Activated naive CD4-positive, alpha-beta T cell treated with anti-CD3 and anti-CD28 coated beads, Interleukin-2, amount 50 U/mL, for 72 hours (primary cell): ENCODE results near the gene SAFB. TPM values are rescaled to one million over a fixed set of nuclear protein-coding genes. Genes with fewer than 3 reads are reported as not detected.
"Not testable (repeated sequence)": the region's sequence is repeated elsewhere in the genome, so short reads cannot be mapped to it uniquely, and the experiment has no call there.

ENCODE experiments used
- ATAC-seq, 2 donors: fragments of 150-1000 bp; cut with Tn5 transposase; 2 replicates each; pipeline ENCODE4 v1.10.0; 2021; ENCODE audit warnings: mild to moderate bottlenecking in 2 of 2, moderate library complexity in 2 of 2
- DNase-seq, 2 donors: peaks; one replicate each; pipeline ENCODE4 v3.0.0; 2021 to 2022; ENCODE audit warnings: low spot score in 2 of 2
- H3K27ac Mint-ChIP-seq, 2 donors: one replicate each; pipeline ENCODE4 v1.8.0; 2022; ENCODE audit warnings: mild to moderate bottlenecking in 2 of 2, mixed read lengths in 2 of 2
- H3K36me3 Mint-ChIP-seq, 2 donors: one replicate each; pipeline ENCODE4 v1.8.0; 2022; ENCODE audit warnings: mixed read lengths in 2 of 2
- H3K9me3 Mint-ChIP-seq, 2 donors: one replicate each; pipeline ENCODE4 v1.8.0; 2022; ENCODE audit warnings: mixed read lengths in 2 of 2
- total RNA-seq, 2 donors: library from RNA; stranded (reverse); gene quantifications; one replicate each; pipeline ENCODE4 v1.2.3, GENCODE V29; 2022

The SAFB gene
- total RNA-seq, 2 donors from 2014 or later, result 127 to 154 TPM

GRCh38 chr19:5693195-5694166, 70.6 kb downstream of the SAFB start:
- peak in 1 of 2 donors; percentile 25 for DNase-seq
- Mint-ChIP-seq H3K27ac (peak overlapping the region; percentile 96 to 99), H3K36me3 (peaks cover 19 to 27% of the 10 kb centered on the region in 2 donors), H3K9me3 (no peaks in the 10 kb centered on the region)
- ATAC-seq, result no peak

DNA sequence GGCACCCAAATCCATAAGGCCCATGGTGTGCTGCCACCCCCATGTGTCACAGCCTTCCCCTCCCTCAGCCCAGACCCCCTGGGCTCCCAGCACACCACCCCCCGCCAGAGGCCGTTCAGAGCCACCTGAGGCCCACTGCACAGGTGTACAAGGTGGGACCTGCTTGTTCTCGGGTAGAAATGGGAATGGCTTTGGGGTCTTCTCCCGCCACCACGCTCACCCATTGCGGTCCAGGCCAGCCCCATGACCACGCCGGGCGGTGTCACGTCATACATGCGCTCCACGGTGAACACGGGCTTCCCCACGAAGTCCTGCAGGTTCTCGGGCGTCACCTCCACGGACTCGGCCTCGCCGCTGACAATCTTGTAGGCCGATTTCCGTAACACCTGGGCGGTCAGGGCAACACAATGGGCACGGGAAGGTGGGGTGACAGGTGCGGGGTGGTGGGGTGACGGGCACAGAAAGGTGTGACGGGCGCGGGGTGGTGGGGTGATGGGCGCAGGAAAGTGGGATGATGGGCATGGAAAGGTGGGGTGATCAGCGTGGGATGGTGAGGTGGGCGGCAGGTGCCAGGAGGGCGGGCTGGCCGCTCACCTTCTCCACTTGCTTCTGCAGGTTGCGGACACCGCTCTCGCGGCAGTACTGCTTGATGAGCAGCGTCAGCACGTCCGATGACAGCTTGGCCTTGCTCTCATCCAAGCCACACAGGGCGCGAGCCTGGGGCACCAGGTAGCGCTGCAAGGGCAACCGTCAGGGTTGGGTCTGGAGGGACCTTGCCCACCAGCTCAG, 71.5 kb downstream of the SAFB start:
- H3K36me3 Mint-ChIP-seq, result peaks cover 23 to 27% of the 10 kb centered on the region in 2 donors
- no peak for ATAC-seq
- no peak for DNase-seq
- H3K9me3 Mint-ChIP-seq, result no peaks in the 10 kb centered on the region
- H3K27ac Mint-ChIP-seq, result peak overlapping the region; percentile 97 to 99

DNA sequence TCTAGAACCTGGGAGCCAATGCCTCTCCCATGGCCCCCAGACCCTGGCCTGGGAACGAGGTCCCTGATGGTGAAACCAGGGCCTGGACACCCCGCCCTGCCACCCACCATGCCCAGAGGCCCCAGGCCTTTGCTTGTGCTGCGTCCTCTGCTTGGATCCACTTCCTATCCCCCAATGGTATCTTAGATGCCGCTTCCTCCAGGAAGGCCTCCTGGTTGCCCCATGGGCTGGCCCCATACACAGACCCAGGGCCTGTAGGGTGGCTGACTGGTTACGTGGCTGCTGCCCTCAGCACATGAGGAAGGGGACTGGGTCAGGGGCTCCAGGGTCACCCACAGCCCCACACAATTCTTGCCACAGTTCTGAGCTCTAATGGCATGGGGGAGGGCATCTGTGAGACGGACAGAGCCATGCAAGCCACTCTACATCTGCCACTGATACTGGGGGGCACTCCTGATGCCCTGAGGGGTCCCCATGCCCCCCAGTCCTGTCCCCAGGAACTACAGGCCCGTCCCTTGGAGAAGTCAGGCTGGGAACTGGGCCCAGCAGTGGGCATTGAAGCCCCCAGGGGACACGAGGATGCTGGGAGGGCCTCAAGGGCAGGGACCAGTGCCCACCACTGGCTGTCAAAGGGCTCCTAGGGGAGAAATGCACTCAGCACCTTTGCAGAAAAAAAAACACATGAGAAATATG, 72.2 kb downstream of the SAFB start:
- ATAC-seq (no peak), DNase-seq (no peak)
- Mint-ChIP-seq H3K27ac (peak overlapping the region; percentile 97 to 99), H3K9me3 (no peaks in the 10 kb centered on the region), H3K36me3 (peaks cover 23 to 24% of the 10 kb centered on the region in 2 donors)

DNA sequence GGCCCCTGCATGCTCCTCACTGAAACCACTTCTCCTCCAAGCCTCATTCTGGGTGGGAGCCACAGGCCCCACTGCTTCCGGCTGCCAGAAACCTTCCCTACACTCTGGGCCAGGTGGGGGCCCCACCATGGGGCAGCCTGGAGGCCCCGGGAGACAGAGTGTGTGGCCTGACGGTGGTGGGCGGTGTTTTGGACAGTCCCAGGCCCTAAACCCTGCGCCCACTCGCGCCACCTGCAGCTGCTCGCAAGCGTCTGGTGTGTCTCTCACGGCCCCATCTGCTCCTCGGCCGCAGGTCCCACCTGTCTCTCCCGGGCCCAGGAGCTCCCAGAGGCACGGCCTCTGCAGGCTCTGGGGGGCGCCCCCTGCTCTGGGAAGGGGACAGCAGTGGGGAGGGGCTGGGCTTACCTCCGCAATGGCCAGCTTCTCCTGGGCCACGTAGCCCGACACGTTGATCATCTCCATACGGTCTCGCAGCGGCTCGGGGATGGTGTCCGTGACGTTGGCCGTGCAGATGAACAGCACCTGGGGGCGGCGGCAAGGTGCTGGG, 72.8 kb downstream of the SAFB start:
- Mint-ChIP-seq H3K36me3 (peaks cover 17 to 18% of the 10 kb centered on the region in 2 donors), H3K27ac (peak overlapping the region; percentile 97 to 99), H3K9me3 (no peaks in the 10 kb centered on the region)
- no peak for ATAC-seq
- DNase-seq, result no peak

GRCh38 chr19:5696196-5697021, 73.5 kb downstream of the SAFB start:
- Mint-ChIP-seq H3K27ac (peak overlapping the region; percentile 69 to 84), H3K36me3 (peaks cover 12 to 14% of the 10 kb centered on the region in 2 donors)

DNA sequence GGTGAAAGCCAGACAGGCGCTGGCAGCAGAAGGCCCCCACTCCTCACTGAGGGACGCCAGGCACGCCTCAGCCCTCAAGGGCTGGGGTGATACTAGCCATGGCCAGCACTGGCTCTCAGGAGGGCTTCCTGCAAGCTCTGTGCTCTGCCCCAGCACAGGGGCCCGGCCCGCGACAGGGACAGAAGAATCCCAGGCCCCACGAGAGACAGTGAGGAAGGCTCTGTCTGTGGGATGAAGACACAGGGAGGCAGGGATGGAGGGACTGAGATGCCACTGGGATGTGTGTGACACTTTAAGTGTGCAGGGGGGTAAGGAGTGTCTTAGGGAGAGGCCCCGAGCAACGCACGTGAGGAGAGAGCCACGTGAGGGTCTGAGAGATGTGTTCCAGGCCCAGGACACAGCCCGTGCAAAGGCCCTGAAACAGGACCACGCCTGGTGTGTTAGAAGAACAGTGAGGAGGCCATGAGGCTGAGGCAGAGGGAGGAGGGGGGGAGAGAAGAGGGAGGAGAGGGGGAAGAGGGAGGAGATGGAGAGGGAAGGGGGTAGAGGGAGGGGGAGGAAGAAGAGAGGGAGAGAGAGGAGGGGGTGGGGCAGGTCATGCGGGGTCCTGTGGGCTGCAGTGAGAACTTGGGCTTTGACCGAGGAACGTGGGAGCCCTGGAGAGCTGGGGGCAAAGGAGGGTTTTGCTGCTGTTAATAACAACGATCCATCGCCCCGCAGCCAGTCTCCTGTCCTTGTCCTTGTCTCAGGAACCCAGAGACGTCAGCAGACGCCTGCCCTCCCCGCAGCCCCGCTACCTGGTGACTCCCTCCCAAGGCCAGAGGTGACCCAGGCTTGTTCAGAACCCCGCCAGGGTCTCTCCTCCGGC, 74.4 kb downstream of the SAFB start:
- no peak for DNase-seq
- H3K36me3 Mint-ChIP-seq, result peaks cover 8 to 11% of the 10 kb centered on the region in 2 donors
- H3K27ac Mint-ChIP-seq, result peak overlapping the region; percentile 69 to 84
- no peaks in the 10 kb centered on the region for H3K9me3 Mint-ChIP-seq
- ATAC-seq, result no peak

More at GRCh38 chr19:5696196-5697021, 73.5 kb downstream of the SAFB start:
- H3K9me3 Mint-ChIP-seq, result no peaks in the 10 kb centered on the region
- DNase-seq (no peak), ATAC-seq (no peak)

GRCh38 chr19:5697890-5698634, 75.2 kb downstream of the SAFB start:
- no peak for ATAC-seq
- Mint-ChIP-seq H3K9me3 (no peaks in the 10 kb centered on the region), H3K27ac (peak overlapping the region in 1 of 2 donors; percentile 50), H3K36me3 (peaks cover 5 to 8% of the 10 kb centered on the region in 2 donors)
- DNase-seq, result no peak

DNA sequence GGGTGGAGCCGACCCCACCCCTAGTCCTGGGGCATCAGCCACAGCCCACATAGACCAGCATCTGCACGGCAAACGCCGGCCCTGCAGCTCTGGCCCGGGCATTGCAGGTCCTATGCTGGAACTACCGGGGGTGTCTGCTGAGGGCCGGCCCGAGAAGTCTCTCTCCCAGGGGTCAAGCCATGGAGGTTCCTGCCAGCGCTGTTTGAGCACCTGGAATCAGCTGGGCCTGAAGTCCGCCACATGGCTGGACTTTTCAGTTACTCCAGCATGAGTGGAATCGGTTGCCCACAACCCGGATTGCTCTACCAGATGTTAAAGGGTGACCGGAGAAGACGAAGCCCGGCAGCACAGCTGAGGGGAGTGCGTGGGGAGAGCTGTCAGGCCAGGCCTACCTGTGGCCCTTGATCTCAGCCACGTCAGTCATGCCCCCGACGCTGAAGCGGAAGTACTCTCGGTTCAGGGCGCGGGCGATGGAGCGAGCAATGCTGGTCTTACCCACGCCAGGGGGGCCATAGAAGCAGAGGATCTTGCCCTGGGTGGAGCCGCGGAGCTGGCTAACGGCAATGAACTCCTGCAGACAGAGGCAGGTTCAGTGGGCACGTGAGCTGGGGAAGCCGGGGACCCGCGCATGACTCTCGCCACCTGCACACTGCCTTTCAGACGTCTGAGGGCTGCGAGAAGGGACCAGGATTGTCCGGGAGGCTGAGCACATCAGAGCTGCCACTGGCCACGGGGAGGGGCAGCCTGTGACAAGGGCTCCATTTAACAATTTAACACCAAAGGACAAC, 75.9 kb downstream of the SAFB start:
- DNase-seq (no peak), ATAC-seq (no peak)
- Mint-ChIP-seq H3K36me3 (peaks cover 13 to 16% of the 10 kb centered on the region in 2 donors), H3K27ac (peak overlapping the region in 1 of 2 donors; percentile 36), H3K9me3 (no peaks in the 10 kb centered on the region)

DNA sequence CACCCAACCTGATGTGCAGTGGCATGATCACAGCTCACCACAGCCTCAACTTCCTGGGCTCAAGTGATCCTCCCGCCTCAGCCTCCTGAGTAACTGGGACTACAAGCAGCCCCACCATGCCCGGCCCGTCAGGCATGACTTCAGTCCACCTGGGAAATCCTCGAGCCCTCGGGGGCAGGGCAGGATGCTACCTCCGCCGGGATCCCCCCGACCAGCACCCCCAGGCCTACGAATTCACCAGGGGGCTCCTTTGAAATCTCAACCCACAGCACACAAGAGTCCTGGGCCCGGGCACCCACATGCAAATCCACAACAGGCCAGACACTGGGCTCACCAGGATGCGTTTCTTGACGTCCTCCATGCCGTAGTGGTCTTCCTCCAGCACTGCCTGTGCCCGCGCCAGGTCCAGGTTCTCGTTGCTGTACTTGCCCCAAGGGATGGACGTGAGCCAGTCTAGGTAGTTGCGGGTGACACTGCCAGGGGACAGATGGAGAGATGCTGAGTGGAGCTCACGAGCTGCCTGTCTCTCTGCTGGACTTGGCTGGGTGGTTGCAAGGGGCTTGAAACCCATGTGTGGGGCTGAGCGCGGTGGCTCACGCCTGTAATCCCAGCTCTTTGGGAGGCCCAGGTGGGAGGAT, 77.7 kb downstream of the SAFB start:
- Mint-ChIP-seq H3K36me3 (peaks cover 16 to 21% of the 10 kb centered on the region in 2 donors), H3K9me3 (no peaks in the 10 kb centered on the region), H3K27ac (peak overlapping the region in 1 of 2 donors; percentile 78)
- DNase-seq (no peak), ATAC-seq (no peak)

GRCh38 chr19:5702053-5702410, 79.1 kb downstream of the SAFB start:
- not testable (repeated sequence) for DNase-seq, H3K27ac Mint-ChIP-seq, H3K9me3 Mint-ChIP-seq, ATAC-seq
- H3K36me3 Mint-ChIP-seq, result peaks cover 21% of the 10 kb centered on the region in 2 donors

DNA sequence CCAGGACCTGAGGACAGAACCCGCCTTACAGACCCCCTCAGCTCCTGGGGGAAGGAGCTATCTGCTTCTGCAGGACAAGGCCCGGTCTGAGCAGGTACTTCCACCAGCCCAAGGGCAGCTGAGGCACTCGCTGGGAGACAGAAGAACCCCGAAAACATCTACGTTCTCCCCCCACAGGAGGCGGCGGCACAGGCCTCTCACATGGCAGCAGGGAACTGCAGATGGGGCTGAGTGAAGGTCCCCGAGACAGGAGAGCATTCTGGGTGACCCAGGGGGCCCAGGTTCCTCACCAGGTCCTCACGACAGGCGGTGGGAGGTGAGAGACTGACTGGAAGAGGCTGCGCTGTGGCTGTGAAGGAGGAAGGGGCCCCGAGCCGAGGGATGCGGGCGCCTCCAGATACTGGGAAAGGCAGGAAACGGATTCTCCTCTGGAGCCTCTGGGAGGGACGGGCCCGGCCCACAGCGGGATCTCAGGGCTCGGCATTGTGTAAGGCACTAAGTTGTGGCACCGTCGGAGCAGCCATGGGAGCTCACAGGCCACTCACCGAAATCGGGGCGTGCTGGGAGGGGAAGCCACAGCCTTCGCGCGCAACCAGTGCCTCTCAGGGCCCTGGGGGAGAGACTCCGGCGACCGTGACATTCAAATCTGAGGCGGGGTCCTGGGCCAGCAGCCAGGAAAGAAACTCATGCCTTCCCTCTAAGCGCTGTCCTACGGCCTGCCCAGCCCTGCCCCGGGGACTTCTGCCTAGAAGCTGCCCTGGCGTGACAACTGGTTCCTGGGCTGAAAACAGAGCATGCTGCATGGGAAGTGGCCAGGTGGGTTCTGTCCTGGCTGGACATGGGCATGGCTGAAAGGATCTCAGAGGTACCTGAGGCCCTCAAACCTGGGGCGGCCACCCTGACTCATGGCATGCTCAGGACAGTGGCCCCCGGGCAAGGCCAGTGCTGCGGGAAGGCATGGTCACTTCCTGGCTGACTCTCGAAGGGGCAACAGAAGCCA, 81.2 kb downstream of the SAFB start:
- H3K36me3 Mint-ChIP-seq, result peaks cover 17 to 21% of the 10 kb centered on the region in 2 donors
- DNase-seq, result no peak
- peak overlapping the region; percentile 33 to 76 for H3K27ac Mint-ChIP-seq

DNA sequence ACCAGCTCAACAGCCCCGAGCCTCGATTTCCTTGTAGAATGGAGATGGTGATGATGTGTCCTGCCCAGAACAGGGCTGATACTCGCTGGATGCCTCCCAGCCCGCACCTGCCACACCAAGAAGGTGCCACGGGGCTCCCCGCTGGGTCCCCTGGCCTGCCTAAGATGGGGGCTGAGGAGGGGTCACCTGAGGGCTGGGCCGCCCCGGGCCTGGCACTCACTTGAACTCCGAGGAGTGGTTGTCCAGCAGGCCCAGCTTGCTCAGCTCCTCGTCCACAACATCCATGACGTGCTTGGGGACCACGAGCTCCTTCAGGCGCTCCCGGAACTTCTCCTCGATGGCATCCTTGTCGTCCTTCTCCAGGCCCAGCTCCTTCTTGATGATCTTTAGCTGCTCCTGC, 82.7 kb downstream of the SAFB start:
- no peak for ATAC-seq
- Mint-ChIP-seq H3K27ac (no peak overlapping the region), H3K9me3 (no peaks in the 10 kb centered on the region), H3K36me3 (peaks cover 17 to 21% of the 10 kb centered on the region in 2 donors)
- no peak for DNase-seq

More for the DNA sequence above, 81.2 kb downstream of the SAFB start:
- ATAC-seq, result peak in 1 of 2 donors; percentile 7
- no peaks in the 10 kb centered on the region for H3K9me3 Mint-ChIP-seq
